ENCODE data around the gene PFKFB4.

PFKFB4 gene

DNA sequence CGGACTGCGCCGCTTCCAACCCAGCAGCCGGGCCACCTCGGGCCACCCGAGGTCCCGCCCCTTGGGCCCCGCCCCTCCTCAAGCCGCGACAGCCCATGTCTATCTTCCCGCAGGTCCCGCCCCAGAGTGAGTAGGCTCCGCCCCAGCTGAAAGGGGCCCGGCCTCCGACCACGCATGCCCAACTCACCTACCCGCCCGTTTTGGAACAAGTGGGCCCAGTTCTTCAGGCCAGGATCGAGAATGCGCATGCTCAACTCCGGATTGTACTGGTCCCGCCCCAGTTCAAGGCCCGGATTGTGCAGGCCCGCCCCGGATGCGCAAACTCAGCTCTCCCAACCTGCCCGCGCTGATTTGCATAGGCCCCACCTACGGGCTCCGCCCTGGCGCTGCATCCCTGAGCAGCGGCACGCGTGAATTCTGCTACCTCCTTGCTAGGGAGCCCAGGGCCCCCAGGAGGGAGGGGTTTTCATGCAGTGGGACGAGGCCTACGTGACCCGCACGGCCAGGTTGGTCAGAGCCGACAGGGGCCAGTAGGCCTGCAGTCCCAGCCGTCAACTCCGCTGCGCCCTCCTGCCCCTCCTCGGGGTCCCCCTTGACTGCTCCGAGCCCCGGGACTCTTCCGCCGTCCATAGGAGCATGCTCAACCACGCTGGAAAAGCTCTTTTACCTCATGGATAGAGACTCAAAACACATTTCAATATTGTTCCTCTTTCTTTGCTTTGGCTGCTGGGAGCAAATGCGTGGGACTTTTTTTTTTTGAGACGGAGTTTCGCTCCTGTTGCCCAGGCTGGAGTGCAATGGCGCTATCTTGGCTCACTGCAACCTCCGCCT is at the start of gene PFKFB4:
PFKFB4 (minus strand) TSS at position 8 of the 831 bp plus-strand sequence. CDS start 26 bp downstream, outside the sequence.
- in situ Hi-C loops (cut with MboI; ENCODE audit: low sequenced_read_pairs): no loop called here

DNA sequence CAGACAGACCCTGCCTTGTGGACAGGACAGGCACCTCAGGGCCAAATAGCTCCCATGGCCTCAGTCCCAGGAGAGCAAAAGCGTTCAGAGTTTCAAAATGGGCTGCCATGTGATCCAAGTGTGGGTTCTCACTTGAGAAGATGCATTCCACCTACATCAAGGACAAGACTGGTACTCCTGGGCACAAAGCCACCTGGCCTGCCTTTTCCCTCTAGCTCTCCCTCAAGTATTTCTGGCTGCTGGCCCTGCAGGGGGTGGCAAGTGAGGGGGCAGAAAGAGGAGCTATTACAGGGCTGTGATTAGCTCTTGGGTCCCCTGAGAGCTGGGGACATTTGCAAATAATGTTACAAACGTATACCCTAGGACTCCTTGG is 45.0 kb upstream of the PFKFB4 start:
- in situ Hi-C loops (cut with MboI; ENCODE audit: low sequenced_read_pairs): no loop called here

DNA sequence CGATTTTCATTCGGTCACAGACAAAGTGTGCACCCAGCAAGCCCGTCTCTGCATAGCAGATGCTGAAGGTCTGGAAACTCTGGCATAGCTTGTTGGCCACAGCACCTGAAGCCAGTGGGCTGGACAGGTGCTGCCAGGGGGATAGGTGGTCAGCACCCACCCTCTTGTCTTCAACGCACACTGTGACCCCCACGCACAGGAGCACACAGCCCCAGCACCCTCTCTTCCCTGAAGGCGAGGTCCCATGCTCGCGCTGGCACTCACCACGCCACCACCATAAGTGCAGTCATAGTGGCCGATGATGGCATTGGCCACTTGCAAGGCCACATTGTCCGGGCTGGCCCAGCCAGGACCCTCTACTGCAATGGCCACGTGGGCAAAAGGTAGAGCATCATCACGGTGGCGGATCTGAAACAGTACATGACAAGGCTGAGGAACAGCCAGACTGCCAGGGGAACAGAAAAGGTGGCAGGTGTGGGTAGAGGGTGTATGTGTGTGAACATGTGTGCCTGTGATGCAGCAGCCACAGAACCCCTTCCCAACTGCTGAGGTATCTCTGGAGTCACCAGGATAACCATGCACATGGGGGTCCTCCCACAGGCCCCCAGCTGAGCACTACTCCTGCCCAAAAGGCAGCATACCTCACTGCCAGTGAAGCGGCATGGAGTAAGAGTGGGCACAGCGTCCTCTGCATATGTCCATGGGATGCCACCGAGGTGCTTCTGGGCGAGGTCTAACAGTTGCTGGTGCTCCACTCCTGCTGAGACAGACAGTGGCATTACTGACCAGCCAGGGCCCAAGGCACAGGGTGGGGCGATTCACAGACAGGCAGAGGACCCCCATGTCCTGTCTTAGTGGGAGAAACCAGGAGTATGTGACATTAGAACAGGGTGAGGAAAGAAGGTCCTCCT is 44.4 kb upstream of the PFKFB4 start:
- in situ Hi-C loops (cut with MboI; ENCODE audit: low sequenced_read_pairs): no loop called here

DNA sequence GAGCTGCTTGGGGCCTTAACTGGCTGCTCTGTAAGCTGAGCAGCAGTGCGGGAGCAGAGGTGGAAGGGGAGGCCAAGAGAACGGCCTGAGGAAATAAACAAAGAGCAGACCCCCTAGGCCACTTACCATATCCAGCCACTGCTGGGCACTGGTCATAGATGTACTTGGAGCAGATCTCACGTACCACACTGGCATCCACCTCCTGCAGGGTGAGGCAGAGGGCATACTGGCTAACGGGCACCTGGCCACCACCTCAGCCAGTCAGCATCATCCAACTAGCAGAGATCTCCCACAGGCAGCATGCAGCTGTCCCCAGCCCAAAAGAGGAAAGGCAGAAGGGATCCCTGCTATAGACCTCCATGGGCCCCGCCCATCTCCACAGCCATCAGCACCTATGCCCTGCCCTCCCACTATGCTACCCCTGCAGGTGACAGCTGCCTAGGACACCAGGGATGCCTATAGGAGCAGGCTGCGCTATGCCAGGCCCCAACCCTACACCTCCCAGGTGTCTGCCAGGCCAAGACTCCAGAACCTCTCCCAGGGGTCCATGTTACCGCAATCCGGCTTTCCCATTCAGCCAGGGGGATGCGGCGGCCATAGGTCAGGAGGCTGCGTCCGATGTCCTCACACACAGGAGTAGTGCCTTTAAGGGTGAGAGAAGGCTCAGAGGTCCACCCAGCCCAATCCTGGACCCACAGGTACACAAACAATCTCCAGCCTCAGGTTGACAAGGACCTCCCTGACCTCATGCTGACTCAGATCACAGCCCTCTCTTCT is 43.1 kb upstream of the PFKFB4 start:
- in situ Hi-C loops (cut with MboI; ENCODE audit: low sequenced_read_pairs): no loop called here

DNA sequence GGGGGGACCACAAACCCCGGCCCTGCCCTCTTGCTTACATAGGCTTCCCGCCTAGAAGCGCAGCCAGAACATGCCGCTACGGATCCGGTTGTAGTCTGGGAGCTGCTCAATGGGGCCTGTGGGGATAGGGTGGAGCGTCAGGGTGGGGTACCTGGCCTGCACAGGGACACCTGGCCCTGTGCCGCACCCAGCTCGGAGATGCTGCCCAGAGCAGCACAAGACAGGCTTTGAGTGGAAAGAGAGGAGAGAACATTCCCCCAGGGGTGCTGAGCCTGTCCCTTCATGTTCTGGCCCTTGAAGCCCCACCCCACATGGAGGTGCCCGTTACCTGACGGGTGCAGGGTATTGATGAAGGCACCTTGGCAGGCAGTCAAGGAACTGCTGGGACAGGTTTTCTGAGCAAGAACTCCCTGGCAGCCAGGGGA is 42.5 kb upstream of the PFKFB4 start:
- in situ Hi-C loops (cut with MboI; ENCODE audit: low sequenced_read_pairs): no loop called here

DNA sequence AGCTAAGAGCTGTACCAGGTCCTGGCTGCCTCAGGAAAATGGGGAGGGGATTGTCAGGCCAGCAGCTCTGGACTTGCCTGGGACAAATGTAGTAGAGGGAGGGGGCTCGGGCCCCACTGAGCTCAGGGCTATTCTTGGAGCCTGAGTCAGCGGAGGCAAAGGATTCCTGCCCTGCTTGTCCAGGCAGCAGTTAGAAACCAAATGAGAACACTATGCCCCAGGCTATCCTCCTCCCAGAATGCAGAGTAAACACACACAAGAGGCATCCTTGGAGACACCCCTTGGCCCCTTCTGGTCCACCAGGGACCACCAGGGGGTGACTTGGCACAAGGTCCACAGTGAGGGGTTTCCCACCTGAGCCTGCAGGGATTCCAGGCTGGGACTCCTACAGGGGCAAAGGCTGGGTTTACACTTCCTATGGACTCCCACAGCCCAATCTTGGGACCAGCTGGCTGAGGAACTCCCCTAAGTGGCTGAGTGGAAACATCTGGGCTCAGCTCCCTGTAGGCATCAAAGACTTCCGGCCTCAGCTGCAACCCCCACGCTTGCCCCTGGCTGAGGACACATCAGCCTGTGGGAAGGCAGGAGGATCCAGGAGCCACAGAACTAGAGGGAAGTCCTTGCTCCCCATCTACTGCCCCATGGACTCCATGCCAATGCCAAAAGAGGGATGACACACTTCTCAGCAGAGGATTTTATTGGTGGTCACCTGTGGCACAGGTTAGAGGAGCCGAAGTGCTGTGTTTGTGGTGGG is 41.9 kb upstream of the PFKFB4 start:
- in situ Hi-C loops (cut with MboI; ENCODE audit: low sequenced_read_pairs): no loop called here

DNA sequence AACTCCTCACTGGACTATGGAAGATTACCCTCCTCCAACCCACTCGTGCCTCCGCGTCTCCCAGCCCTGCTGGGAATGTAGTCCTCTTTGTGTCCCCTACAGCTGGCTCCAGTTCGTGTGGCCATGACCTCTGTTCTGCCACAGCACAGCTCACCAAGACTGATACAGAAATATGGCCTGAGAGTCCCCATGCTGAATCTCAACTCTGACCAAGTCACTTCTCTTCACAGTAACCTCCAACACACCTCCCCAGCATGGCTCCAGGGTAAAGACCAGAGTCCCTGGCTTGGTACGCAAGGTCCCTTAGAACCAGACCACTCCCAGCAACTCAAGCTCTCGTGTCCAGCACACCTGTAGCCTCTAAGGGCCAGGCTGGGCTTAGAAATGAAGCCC is 40.8 kb upstream of the PFKFB4 start:
- in situ Hi-C loops (cut with MboI; ENCODE audit: low sequenced_read_pairs): no loop called here

DNA sequence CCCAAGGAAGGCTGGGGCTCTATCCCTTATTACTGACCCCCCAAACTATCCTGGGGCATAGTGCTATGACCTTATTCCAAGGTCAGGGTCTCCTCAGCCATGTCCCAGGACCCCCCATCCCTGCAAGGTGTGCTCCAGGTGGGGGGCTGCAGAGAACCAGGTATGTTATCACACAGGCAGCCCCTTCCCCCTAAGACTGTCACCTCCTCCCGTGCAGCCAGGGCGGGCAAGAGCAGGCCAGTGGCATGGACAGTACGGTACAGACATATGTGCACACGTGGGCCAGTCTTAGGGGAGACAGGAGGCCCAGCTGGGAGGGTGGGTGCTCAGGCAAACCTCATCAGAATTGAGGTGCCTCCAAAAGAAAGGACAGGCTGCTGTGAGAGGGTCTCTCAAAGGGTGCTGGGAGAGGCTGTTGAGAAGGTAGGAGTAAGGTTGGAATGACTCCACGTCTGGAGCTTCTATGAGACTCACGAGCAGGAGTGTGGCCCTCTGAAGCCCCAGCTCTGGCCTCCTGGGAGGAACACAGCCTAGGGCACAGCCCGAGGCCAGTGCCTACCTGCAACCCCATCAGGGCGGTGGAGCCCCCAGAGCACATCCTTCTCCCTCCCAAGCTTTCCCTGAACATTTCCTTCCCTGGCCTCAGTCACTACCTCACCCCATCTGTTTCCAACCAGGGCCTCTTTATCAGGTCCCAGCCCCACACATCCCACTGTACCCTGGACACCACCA is 40.2 kb upstream of the PFKFB4 start:
- in situ Hi-C loops (cut with MboI; ENCODE audit: low sequenced_read_pairs): no loop called here

DNA sequence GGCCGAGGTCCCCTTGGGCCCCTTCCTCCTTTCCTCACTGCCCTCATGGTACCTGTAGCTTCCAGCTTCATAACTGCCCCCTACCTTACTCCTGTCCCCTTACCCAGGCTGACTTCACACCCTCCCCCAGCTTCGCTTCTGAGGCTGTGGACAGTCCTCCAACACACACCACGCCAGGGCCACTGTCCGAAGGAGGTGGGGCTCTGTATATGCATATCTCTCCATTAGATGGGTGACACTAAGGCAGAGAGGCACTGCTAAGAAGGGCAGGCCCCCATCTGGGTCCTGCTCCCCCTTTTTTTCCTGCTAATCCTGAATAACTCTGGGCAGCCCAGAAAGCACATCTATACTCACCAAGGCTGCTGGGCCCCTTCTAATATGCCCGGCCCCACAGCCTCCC is 39.6 kb upstream of the PFKFB4 start:
- in situ Hi-C loops (cut with MboI; ENCODE audit: low sequenced_read_pairs): no loop called here

DNA sequence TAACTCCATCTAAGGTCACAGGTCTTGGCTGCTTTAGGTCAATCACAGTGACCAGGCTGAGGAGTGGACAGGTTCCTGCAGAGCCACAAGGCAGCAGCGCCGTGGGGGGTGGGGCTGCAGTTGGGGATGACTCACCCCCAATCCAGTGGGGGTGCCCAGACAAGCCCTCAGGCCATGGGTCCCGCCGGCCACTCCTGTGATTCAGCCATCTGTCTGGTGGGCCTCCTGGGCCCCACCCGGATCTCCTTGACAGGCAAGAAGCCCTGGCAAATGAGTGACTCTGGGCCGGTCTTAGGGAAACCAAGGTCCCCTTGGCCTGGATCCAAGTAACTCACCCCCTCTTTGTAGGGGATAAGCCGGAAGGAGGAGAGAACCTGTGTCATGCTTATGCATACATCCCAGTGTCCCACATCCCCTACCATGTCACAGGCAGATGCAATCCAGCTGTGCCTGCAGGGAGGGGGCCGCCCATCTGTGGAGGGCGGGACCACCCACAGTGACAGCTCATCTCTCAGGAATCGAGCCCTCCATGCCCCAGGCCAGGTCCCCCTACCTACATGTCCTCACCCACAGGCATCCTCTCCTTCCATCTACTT is 39.0 kb upstream of the PFKFB4 start:
- in situ Hi-C loops (cut with MboI; ENCODE audit: low sequenced_read_pairs): no loop called here

DNA sequence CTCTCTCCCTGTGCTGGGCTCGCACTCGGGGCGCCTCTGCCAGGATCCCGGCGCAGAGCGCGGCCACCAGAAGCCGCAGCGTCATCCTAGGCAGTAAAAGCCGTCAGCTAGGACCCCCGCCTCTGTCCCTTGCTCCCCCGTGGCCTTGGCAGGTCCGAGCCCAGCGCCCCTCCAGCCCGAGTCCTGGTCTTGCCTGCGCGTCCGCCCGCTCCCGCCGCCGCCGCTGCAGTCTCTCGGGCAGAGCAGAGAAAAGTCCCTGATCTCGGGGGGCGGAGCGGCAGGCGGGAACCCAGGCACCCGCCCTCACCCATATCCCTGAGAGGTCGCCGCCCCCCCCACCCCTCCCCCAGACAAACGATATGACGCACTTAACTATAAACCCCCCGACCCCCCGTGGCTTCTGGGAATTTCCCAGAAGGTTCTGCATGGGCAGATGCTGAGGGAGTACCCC is 38.5 kb upstream of the PFKFB4 start, which contains the start of gene COL7A1:
COL7A1 (minus strand) TSS at position 255 of the 451 bp plus-strand sequence; CDS start at position 85, 170 bp downstream.
- in situ Hi-C loops (cut with MboI; ENCODE audit: low sequenced_read_pairs): no loop called here

DNA sequence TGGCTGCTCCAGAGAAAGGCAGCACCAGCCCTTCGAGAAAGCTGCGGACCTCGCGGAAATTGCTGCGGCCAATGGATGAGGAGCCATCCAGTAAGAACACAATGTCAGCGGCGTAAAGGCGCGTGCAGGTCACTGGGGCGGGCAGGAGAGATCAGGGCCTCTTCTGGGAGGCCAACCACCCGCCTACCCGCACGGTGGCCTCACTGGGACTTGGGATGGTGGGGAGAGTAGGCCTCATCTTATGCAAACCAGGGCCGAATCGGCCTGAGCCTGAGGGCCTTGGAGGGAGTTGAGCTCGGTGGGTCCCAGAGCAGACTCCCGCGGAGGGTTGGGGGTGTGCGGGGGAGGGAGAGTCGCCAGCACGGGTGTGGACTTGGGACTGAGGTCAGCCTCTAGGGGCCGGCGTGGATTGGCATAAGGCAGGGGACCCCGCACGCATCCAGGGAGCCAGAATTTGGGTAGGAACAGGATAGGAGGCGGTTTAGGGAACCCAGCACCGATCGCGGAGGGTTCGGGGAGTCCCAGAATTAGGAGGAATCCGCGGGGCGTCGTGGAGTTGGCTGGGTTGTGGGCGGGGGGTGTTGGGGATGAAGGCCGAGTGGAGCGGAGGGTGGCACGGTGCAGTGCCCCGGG is 37.9 kb upstream of the PFKFB4 start:
- in situ Hi-C loops (cut with MboI; ENCODE audit: low sequenced_read_pairs): no loop called here

DNA sequence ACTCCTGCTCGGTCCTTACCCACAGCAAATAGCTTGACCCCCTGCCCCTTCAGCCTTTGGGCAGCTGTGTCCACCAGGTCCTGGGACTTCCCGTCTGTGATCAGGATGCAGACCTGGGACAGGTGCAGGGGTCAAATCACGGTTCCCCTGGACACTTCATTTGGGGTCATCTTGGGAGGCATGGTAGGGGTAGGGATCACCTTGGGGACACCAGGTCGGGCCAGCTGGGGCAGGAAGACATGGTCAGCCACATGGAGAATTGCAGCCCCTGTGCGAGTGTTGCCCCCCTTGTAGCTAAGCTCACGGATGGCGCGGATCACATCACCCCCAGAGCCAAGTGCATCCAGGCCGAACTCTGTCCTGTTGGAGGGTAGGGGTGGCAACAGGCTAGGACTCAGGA is 36.7 kb upstream of the PFKFB4 start:
- in situ Hi-C loops (cut with MboI; ENCODE audit: low sequenced_read_pairs): no loop called here

DNA sequence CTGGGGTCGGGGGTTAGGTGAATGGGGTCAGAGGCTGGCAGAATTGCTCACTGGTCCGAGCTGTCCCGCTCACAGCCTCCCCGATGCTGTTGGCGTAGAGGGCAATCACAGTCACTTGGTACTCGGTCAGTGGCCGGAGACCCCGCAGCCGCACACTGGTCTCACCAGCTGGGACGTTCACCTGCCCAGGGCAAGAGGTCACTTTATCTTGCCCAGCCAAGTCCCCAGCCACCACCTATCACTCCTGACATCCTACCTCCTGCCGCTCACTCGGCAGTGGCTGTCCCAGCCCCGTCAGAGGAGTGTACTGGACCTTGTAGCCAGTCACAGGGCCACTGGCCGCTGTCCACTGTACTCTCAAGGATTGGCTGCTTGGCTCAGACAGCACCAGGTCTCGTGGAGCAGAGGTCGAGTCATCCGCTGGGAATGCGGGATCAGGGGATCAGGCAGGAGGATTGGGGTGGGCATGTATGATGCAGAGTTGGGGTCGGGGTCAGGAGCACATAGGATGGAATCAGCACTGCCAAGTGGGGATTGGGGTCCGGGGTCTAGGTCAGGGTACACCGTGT is 36.0 kb upstream of the PFKFB4 start:
- in situ Hi-C loops (cut with MboI; ENCODE audit: low sequenced_read_pairs): no loop called here

DNA sequence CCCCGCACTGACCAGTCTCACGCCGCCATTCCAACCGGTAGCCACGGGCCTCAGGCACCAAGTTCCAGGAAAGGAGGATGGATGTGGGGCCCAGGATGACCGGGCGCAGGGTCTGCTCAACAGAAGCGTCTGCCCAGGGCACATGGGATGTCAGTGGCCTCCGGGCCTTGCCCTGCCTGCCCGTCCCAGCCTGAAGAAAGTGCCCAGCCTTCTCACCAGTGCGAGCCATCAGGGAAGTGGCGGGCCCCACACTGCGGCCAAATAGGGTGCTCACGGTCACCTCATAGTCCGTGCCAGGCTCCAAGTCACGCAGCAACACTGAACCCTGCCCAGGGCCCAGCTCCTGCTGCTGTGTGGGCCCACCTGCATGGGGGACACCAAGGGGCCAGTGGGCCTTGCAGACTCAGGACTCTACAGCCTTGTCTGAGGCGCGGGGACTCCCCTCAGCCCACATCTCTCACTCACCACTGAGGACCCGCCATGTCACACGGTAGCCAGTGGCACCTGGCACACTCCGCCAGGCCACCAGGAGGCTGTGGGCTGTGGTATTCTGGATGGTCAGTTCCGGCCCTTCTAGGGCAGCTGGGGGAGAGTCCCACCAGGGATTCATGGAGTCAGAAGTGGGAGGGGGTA is 35.4 kb upstream of the PFKFB4 start:
- in situ Hi-C loops (cut with MboI; ENCODE audit: low sequenced_read_pairs): no loop called here

DNA sequence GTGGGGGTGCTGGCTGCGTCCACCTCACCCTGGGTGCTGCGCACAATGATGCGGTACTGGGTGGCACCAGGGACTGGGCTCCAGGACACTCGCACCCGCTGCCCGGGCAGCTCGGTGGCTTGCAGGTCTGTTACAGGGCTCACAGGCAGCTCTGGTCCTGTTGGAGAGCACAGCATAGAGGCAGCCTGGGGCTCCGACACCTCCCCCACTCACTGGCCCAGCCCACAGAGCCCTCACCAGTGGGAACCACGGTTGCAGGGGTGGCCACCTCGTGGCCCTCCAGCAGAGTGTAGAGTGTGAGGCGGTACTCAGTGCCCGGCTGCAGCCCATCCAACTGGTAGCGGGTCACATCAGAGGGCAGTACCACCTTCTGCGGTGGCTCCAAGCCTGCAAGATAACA is 34.8 kb upstream of the PFKFB4 start:
- in situ Hi-C loops (cut with MboI; ENCODE audit: low sequenced_read_pairs): no loop called here

DNA sequence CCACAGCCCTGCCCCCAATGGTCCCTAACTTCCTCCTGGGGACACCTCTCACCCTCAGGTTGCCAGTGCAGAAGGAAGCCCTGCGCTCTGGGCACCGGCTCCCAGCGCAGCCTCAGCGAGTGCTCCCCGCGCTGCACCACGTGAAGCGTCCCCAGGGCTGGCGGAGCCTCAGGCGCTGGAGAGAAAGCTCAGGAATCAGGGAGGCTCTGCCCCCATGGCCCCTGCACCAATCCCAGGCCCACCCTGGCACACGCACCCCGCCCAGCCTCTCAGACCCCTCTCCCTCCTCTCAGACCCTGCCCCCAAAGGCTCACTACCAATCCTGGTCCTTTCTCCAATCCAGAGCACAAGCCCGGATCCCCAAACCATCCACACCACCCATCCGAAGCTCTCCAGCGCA is 31.6 kb upstream of the PFKFB4 start:
- in situ Hi-C loops (cut with MboI; ENCODE audit: low sequenced_read_pairs): no loop called here

DNA sequence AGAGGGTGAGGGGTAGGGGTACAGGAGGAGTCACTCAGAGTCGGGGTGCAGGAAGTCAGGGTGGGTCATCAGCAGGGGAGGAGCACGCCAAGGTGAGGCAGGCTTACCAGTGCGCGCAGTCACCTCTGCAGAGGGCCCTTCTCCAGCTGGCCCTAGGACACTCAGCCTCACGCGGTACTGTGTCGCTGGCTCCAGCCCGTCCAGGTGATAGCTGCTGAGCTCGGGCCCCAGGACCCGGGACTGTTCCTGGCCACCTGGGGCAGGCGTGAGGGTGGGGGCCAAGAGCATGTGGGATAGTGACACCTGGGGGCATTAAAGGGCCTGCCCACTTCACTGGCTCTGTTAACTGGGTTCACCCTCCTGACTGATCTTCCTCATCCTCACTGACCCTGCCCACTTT is 31.1 kb upstream of the PFKFB4 start:
- in situ Hi-C loops (cut with MboI; ENCODE audit: low sequenced_read_pairs): no loop called here
